GM10266 (cell line): ENCODE results near the gene NT5C3B.
"Not testable (repeated sequence)": the region's sequence is repeated elsewhere in the genome, so short reads cannot be mapped to it uniquely, and the experiment has no call there.

Source experiments
- DNase-seq: peaks from one replicate; pipeline ENCODE4 v3.0.0; 2012; ENCODE audit errors: extremely low spot score
- CTCF ChIP-seq: IDR thresholded peaks from 2 replicates; pipeline ENCODE4 v1.5.1; 2012; ENCODE audit warnings: mild to moderate bottlenecking, low read depth; ENCODE audit not compliant: control insufficient read depth, insufficient read depth; ENCODE audit errors: missing control alignments

The NT5C3B gene

GRCh38 chr17:41777157-41777573, 58.9 kb downstream of the NT5C3B start:
- no peak for TF ChIP-seq CTCF
- no peak for DNase-seq

- not testable (repeated sequence) for DNase-seq
Measured at GRCh38 chr17:41776262-41776900, 59.7 kb downstream of the NT5C3B start.

- no peak for DNase-seq
Measured at GRCh38 chr17:41775394-41776226, 60.4 kb downstream of the NT5C3B start.

More at GRCh38 chr17:41775394-41776226, 60.4 kb downstream of the NT5C3B start:
- no peak for TF ChIP-seq CTCF
